Neural progenitor cell (in vitro differentiated cells): ENCODE data around the gene SNRPB2. TPM values are rescaled to one million over a fixed set of nuclear protein-coding genes. Genes with fewer than 3 reads are reported as not detected.

Experiments used
- DNase-seq: peaks from one replicate; pipeline ENCODE4 v3.0.0-alpha.2; 2016; ENCODE audit warnings: low spot score
- H2AFZ ChIP-seq: fragments of 200-600 bp; sonication (generic); replicated peaks from 2 replicates; pipeline ENCODE4 v1.6.1; 2016; ENCODE audit warnings: antibody characterized with exemption
- H3F3A ChIP-seq: fragments of 200-600 bp; sonication (generic); 2 replicates; pipeline ENCODE4 v1.6.1; 2016; ENCODE audit warnings: antibody characterized with exemption, low read depth
- H3K27ac ChIP-seq: fragments of 200-600 bp; sonication (generic); 2 replicates; pipeline ENCODE4 v1.5.1; 2016; ENCODE audit warnings: mild to moderate bottlenecking
- H3K27me3 ChIP-seq: fragments of 200-600 bp; sonication (generic); 2 replicates; pipeline ENCODE4 v1.6.1; 2016; ENCODE audit warnings: mild to moderate bottlenecking, moderate library complexity
- H3K36me3 ChIP-seq: fragments of 200-600 bp; sonication (generic); 2 replicates; pipeline ENCODE4 v1.5.1; 2016
- H3K4me1 ChIP-seq: fragments of 200-600 bp; sonication (generic); 2 replicates; pipeline ENCODE4 v1.6.1; 2016; ENCODE audit warnings: mixed run types
- H3K4me2 ChIP-seq: fragments of 200-600 bp; sonication (generic); 2 replicates; pipeline ENCODE4 v1.6.1; 2016
- H3K4me3 ChIP-seq: fragments of 200-600 bp; sonication (generic); 2 replicates; pipeline ENCODE4 v1.5.1; 2016
- H3K79me2 ChIP-seq: fragments of 200-600 bp; sonication (generic); 2 replicates; pipeline ENCODE4 v1.6.1; 2016; ENCODE audit warnings: low read depth
- H3K9ac ChIP-seq: fragments of 200-600 bp; sonication (generic); 2 replicates; pipeline ENCODE4 v1.6.1; 2016
- H3K9me3 ChIP-seq: fragments of 200-600 bp; sonication (generic); 2 replicates; pipeline ENCODE4 v1.5.1; 2016; ENCODE audit warnings: low read depth
- H4K20me1 ChIP-seq: fragments of 200-600 bp; sonication (generic); 2 replicates; pipeline ENCODE4 v1.6.1; 2016; ENCODE audit warnings: low read depth
- H3K27ac Mint-ChIP-seq: 3 replicates; pipeline ENCODE4 v1.8.0; 2021; ENCODE audit warnings: mixed read lengths
- H3K27me3 Mint-ChIP-seq: 2 replicates; pipeline ENCODE4 v1.8.0; 2022; ENCODE audit warnings: low read depth, mild to moderate bottlenecking, inconsistent platforms, moderate library complexity, mixed read lengths; ENCODE audit not compliant: insufficient read depth
- H3K36me3 Mint-ChIP-seq: 3 replicates; pipeline ENCODE4 v1.8.0; 2021; ENCODE audit warnings: mixed read lengths
- H3K4me1 Mint-ChIP-seq: 3 replicates; pipeline ENCODE4 v1.8.0; 2021; ENCODE audit warnings: mixed read lengths
- H3K4me3 Mint-ChIP-seq: 3 replicates; pipeline ENCODE4 v1.8.0; 2021; ENCODE audit warnings: mild to moderate bottlenecking, moderate library complexity, mixed read lengths
- H3K9me3 Mint-ChIP-seq: 3 replicates; pipeline ENCODE4 v1.8.0; 2020; ENCODE audit warnings: mixed read lengths
- EZH2 ChIP-seq: fragments of 200-600 bp; sonication (generic); IDR thresholded peaks from 2 replicates; pipeline ENCODE4 v1.6.1; 2017; ENCODE audit warnings: antibody characterized with exemption, mild to moderate bottlenecking, moderate library complexity
- EZH2phosphoT487 ChIP-seq: fragments of 200-600 bp; sonication (generic); IDR thresholded peaks from 2 replicates; pipeline ENCODE4 v1.6.1; 2017; ENCODE audit warnings: antibody characterized with exemption
- total RNA-seq: library from RNA; depleted of rRNA; stranded (reverse); fragments of >200 nt; gene quantifications from 2 replicates; pipeline ENCODE4 v1.2.3, GENCODE V29; 2015; ENCODE audit warnings: low replicate concordance
- TF ChIP-seq, protein P1 (sequence below): fragments of 200-600 bp; sonication (generic); IDR thresholded peaks from 2 replicates; pipeline ENCODE4 v1.5.1; 2017; ENCODE audit warnings: antibody characterized with exemption, mild to moderate bottlenecking

The SNRPB2 gene
- total RNA-seq, 1 donor from 2014 or later, result 104 TPM

GRCh38 chr20:16760431-16761304 is 30.8 kb downstream of the SNRPB2 start:
- H3K27ac Mint-ChIP-seq, result peak overlapping the region; percentile 48
- no peak for DNase-seq
- Histone ChIP-seq H3K9me3 (no peaks in the 10 kb centered on the region), H3K27ac (no peak overlapping the region), H4K20me1 (no peaks in the 10 kb centered on the region), H3K4me1 (no peaks in the 10 kb centered on the region), H3K27me3 (no peaks in the 10 kb centered on the region), H2AFZ (peak overlapping the region; percentile 48), H3F3A (no peaks in the 10 kb centered on the region), H3K9ac (no peak overlapping the region), H3K4me2 (no peak overlapping the region), H3K4me3 (no peak overlapping the region), H3K79me2 (no peaks in the 10 kb centered on the region), H3K36me3 (no peaks in the 10 kb centered on the region)
- H3K4me1 Mint-ChIP-seq, result peaks cover 21% of the 10 kb centered on the region
- H3K4me3 Mint-ChIP-seq, result no peak overlapping the region
- H3K9me3 Mint-ChIP-seq, result peaks cover 9% of the 10 kb centered on the region
- no peaks in the 10 kb centered on the region for H3K36me3 Mint-ChIP-seq
- TF ChIP-seq, protein P1, sequence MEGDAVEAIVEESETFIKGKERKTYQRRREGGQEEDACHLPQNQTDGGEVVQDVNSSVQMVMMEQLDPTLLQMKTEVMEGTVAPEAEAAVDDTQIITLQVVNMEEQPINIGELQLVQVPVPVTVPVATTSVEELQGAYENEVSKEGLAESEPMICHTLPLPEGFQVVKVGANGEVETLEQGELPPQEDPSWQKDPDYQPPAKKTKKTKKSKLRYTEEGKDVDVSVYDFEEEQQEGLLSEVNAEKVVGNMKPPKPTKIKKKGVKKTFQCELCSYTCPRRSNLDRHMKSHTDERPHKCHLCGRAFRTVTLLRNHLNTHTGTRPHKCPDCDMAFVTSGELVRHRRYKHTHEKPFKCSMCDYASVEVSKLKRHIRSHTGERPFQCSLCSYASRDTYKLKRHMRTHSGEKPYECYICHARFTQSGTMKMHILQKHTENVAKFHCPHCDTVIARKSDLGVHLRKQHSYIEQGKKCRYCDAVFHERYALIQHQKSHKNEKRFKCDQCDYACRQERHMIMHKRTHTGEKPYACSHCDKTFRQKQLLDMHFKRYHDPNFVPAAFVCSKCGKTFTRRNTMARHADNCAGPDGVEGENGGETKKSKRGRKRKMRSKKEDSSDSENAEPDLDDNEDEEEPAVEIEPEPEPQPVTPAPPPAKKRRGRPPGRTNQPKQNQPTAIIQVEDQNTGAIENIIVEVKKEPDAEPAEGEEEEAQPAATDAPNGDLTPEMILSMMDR, result no peak
- TF ChIP-seq EZH2phosphoT487 (no peak), EZH2 (no peak)
- no peaks in the 10 kb centered on the region for H3K27me3 Mint-ChIP-seq

GRCh38 chr20:16761305-16761829 is 31.5 kb downstream of the SNRPB2 start:
- Histone ChIP-seq H3K27ac (no peak overlapping the region), H3K27me3 (no peaks in the 10 kb centered on the region), H3K4me2 (no peak overlapping the region), H3K36me3 (no peaks in the 10 kb centered on the region), H3K4me1 (no peaks in the 10 kb centered on the region), H3K9ac (no peak overlapping the region), H3K79me2 (no peaks in the 10 kb centered on the region), H2AFZ (peak overlapping the region; percentile 48), H3K9me3 (no peaks in the 10 kb centered on the region), H4K20me1 (no peaks in the 10 kb centered on the region), H3F3A (no peaks in the 10 kb centered on the region), H3K4me3 (no peak overlapping the region)
- no peak for TF ChIP-seq EZH2phosphoT487
- TF ChIP-seq, protein P1, result peak; percentile 86
- no peaks in the 10 kb centered on the region for H3K27me3 Mint-ChIP-seq
- H3K9me3 Mint-ChIP-seq, result peaks cover 5% of the 10 kb centered on the region
- H3K36me3 Mint-ChIP-seq, result no peaks in the 10 kb centered on the region
- H3K4me3 Mint-ChIP-seq, result no peak overlapping the region
- DNase-seq, result peak; percentile 81
- H3K27ac Mint-ChIP-seq, result peak overlapping the region; percentile 1
- peaks cover 21% of the 10 kb centered on the region for H3K4me1 Mint-ChIP-seq

GRCh38 chr20:16764560-16764959 is 34.7 kb downstream of the SNRPB2 start:
- H4K20me1 ChIP-seq, result no peaks in the 10 kb centered on the region
- Mint-ChIP-seq H3K4me1 (peaks cover 21% of the 10 kb centered on the region), H3K4me3 (no peak overlapping the region)

More at GRCh38 chr20:16764560-16764959, 34.7 kb downstream of the SNRPB2 start:
- Mint-ChIP-seq H3K9me3 (peaks cover 2% of the 10 kb centered on the region), H3K36me3 (no peaks in the 10 kb centered on the region), H3K27ac (no peak overlapping the region), H3K27me3 (no peaks in the 10 kb centered on the region)
- TF ChIP-seq EZH2, result no peak
- TF ChIP-seq, protein P1, result no peak
- no peak for TF ChIP-seq EZH2phosphoT487
- H3K4me2 ChIP-seq, result no peak overlapping the region
- no peaks in the 10 kb centered on the region for H3K36me3 ChIP-seq
- no peak for DNase-seq
- H3K9me3 ChIP-seq, result no peaks in the 10 kb centered on the region
- H3K9ac ChIP-seq, result no peak overlapping the region
- no peak overlapping the region for H3K4me3 ChIP-seq
- H3K27me3 ChIP-seq, result no peaks in the 10 kb centered on the region
- H3K79me2 ChIP-seq, result no peaks in the 10 kb centered on the region
- H3K4me1 ChIP-seq, result no peaks in the 10 kb centered on the region
- no peaks in the 10 kb centered on the region for H3F3A ChIP-seq
- no peak overlapping the region for H2AFZ ChIP-seq
- no peak overlapping the region for H3K27ac ChIP-seq
